Mesenchymal stem cell (in vitro differentiated cells and primary cell): ENCODE measurements around the gene HPGDS.

ENCODE experiments used
- DNase-seq: peaks from one replicate; pipeline ENCODE4 v3.0.0-alpha.2; 2013
- H2AFZ ChIP-seq: one replicate; pipeline ENCODE4 v1.6.1; 2013; ENCODE audit warnings: low read depth, mild to moderate bottlenecking, control low read depth, inconsistent platforms, low read length, moderate library complexity
- H2AK5ac ChIP-seq: 2 replicates; pipeline ENCODE4 v1.6.1; 2013; ENCODE audit warnings: low read length, moderate library complexity, mild to moderate bottlenecking, inconsistent platforms; ENCODE audit not compliant: severe bottlenecking
- H2BK120ac ChIP-seq: one replicate; pipeline ENCODE4 v1.6.1; 2013; ENCODE audit warnings: low read depth, mild to moderate bottlenecking, inconsistent platforms, low read length, moderate library complexity
- H2BK12ac ChIP-seq, 2 experiments: one replicate each; pipeline ENCODE4 v1.6.1; 2013; ENCODE audit warnings: inconsistent platforms in 2 of 2, low read length in 2 of 2, mild to moderate bottlenecking in 2 of 2, moderate library complexity in 2 of 2, control low read depth in 1 of 2
- H2BK15ac ChIP-seq: one replicate; pipeline ENCODE4 v1.6.1; 2013; ENCODE audit warnings: mild to moderate bottlenecking, low read depth, inconsistent platforms; ENCODE audit not compliant: poor library complexity, severe bottlenecking
- H2BK5ac ChIP-seq: 2 replicates; pipeline ENCODE4 v1.6.1; 2013; ENCODE audit warnings: low read depth, mild to moderate bottlenecking, low read length, control low read depth, inconsistent platforms; ENCODE audit not compliant: poor library complexity, severe bottlenecking
- H3K14ac ChIP-seq, 2 experiments: one replicate each; pipeline ENCODE4 v1.6.1; 2013; ENCODE audit warnings: inconsistent platforms in 2 of 2, low read length in 2 of 2, control low read depth in 1 of 2, mild to moderate bottlenecking in 1 of 2, moderate library complexity in 1 of 2
- H3K18ac ChIP-seq, 2 experiments: one replicate each; pipeline ENCODE4 v1.6.1; 2013; ENCODE audit warnings: inconsistent platforms in 2 of 2, low read length in 2 of 2, control low read depth in 1 of 2, low read depth in 1 of 2, mild to moderate bottlenecking in 1 of 2
- H3K23ac ChIP-seq, 2 experiments: one replicate each; pipeline ENCODE4 v1.6.1; 2013; ENCODE audit warnings: inconsistent platforms in 2 of 2, low read length in 2 of 2, mild to moderate bottlenecking in 2 of 2, moderate library complexity in 2 of 2, control low read depth in 1 of 2
- H3K27ac ChIP-seq: 2 replicates; pipeline ENCODE4 v1.5.1; 2013; ENCODE audit warnings: mild to moderate bottlenecking, moderate library complexity, low read length, control low read depth, inconsistent platforms; ENCODE audit not compliant: poor library complexity, severe bottlenecking
- H3K27me3 ChIP-seq, 2 experiments: 2 replicates each; pipeline versions ENCODE4 v1.6.1 to v1.7.0; 2013; ENCODE audit warnings: low read length in 2 of 2, mild to moderate bottlenecking in 2 of 2, moderate library complexity in 2 of 2, control low read depth in 1 of 2, inconsistent platforms in 1 of 2; ENCODE audit not compliant: control insufficient read depth in 1 of 2, insufficient read depth in 1 of 2
- H3K36me3 ChIP-seq, 2 experiments: 2 replicates each; pipeline versions ENCODE4 v1.6.1 to v1.7.0; 2013; ENCODE audit warnings: low read length in 2 of 2, control low read depth in 1 of 2, inconsistent platforms in 1 of 2, low read depth in 1 of 2, mild to moderate bottlenecking in 1 of 2; ENCODE audit not compliant: insufficient read depth in 2 of 2, control insufficient read depth in 1 of 2
- H3K4ac ChIP-seq, 2 experiments: one replicate each; pipeline ENCODE4 v1.6.1; 2013; ENCODE audit warnings: inconsistent platforms in 2 of 2, low read length in 2 of 2, mild to moderate bottlenecking in 2 of 2, moderate library complexity in 2 of 2, control low read depth in 1 of 2, low read depth in 1 of 2
- H3K4me1 ChIP-seq: 2 replicates; pipeline ENCODE4 v1.6.1; 2013; ENCODE audit warnings: low read depth, low read length, control low read depth; ENCODE audit not compliant: control insufficient read depth, insufficient read depth
- H3K4me2 ChIP-seq: 2 replicates; pipeline ENCODE4 v1.6.1; 2013; ENCODE audit warnings: low read length, mild to moderate bottlenecking, inconsistent platforms; ENCODE audit not compliant: poor library complexity, severe bottlenecking
- H3K4me3 ChIP-seq, 2 experiments: 2 replicates each; pipeline versions ENCODE4 v1.5.1 to v1.7.0; 2013; ENCODE audit warnings: low read length in 2 of 2, mild to moderate bottlenecking in 2 of 2, control low read depth in 1 of 2, low read depth in 1 of 2; ENCODE audit not compliant: insufficient read depth in 1 of 2
- H3K79me1 ChIP-seq: replicated peaks from 2 replicates; pipeline ENCODE4 v1.6.1; 2013; ENCODE audit warnings: mild to moderate bottlenecking, control low read depth, low read length, inconsistent platforms; ENCODE audit not compliant: poor library complexity, severe bottlenecking
- H3K9ac ChIP-seq: 2 replicates; pipeline ENCODE4 v1.7.0; 2013; ENCODE audit warnings: mild to moderate bottlenecking, low read length, moderate library complexity
- H3K9me3 ChIP-seq: 2 replicates; pipeline ENCODE4 v1.7.0; 2013; ENCODE audit warnings: mild to moderate bottlenecking, low read length; ENCODE audit not compliant: control insufficient read depth
- H4K8ac ChIP-seq: one replicate; pipeline ENCODE4 v1.6.1; 2013; ENCODE audit warnings: inconsistent platforms, mild to moderate bottlenecking, low read length, moderate library complexity
- H4K91ac ChIP-seq: one replicate; pipeline ENCODE4 v1.6.1; 2013; ENCODE audit warnings: mild to moderate bottlenecking, low read length, inconsistent platforms
- WGBS: methylation state at CpG from one replicate; pipeline ENCODE4 v1.1.7; 2013; ENCODE audit warnings: mixed read lengths; 5-methylcytosine and 5-hydroxymethylcytosine counted together

Gene HPGDS

GRCh38 chr4:94276204-94276603 is 66.4 kb downstream of the HPGDS start:
- Histone ChIP-seq H2AK5ac (no peak overlapping the region), H2BK5ac (no peak overlapping the region), H3K27me3 (no peaks in the 10 kb centered on the region), H3K36me3 (peaks cover 11 to 90% of the 10 kb centered on the region in 2 experiments), H3K14ac (no peak overlapping the region), H3K4me1 (no peaks in the 10 kb centered on the region), H3K4me2 (no peak overlapping the region), H3K4me3 (no peak overlapping the region), H3K4ac (no peak overlapping the region), H3K9ac (no peak overlapping the region), H3K18ac (no peak overlapping the region), H4K91ac (no peak overlapping the region), H2BK12ac (no peak overlapping the region), H3K27ac (no peak overlapping the region), H3K79me1 (peaks cover 8% of the 10 kb centered on the region), H2AFZ (no peak overlapping the region), H2BK15ac (no peak overlapping the region), H4K8ac (no peak overlapping the region), H2BK120ac (no peak overlapping the region), H3K23ac (no peak overlapping the region), H3K9me3 (no peaks in the 10 kb centered on the region)
- WGBS, result 100% methylated on average over 6 of the region's 7 CpGs
- no peak for DNase-seq

- DNase-seq, result no peak
- Histone ChIP-seq H3K4me3 (no peak overlapping the region), H3K36me3 (peaks cover 11 to 90% of the 10 kb centered on the region in 2 experiments), H3K9ac (peak overlapping the region; percentile 36), H4K91ac (no peak overlapping the region), H3K4ac (no peak overlapping the region), H2AK5ac (no peak overlapping the region), H4K8ac (no peak overlapping the region), H2BK120ac (no peak overlapping the region), H3K4me2 (no peak overlapping the region), H2AFZ (no peak overlapping the region), H3K9me3 (no peaks in the 10 kb centered on the region), H2BK12ac (no peak overlapping the region), H2BK5ac (no peak overlapping the region), H3K27ac (no peak overlapping the region), H3K79me1 (peaks cover 8% of the 10 kb centered on the region), H3K18ac (no peak overlapping the region), H2BK15ac (no peak overlapping the region), H3K27me3 (no peaks in the 10 kb centered on the region), H3K14ac (no peak overlapping the region), H3K4me1 (no peaks in the 10 kb centered on the region), H3K23ac (no peak overlapping the region)
- 93% methylated on average over 2 of the region's 3 CpGs for WGBS
Measured at GRCh38 chr4:94274912-94275311, 67.7 kb downstream of the HPGDS start.

- no peak overlapping the region for H3K18ac ChIP-seq
- no peak overlapping the region for H2BK15ac ChIP-seq
- H3K14ac ChIP-seq, result no peak overlapping the region
- no peak overlapping the region for H2BK5ac ChIP-seq
- no peak for DNase-seq
- no peak overlapping the region for H2BK120ac ChIP-seq
- H3K4me3 ChIP-seq, result no peak overlapping the region
- WGBS, result 50% methylated on average over 2 of the region's 2 CpGs
- H3K36me3 ChIP-seq, result peaks cover 8 to 82% of the 10 kb centered on the region in 2 experiments
- no peak overlapping the region for H2AK5ac ChIP-seq
- H3K9ac ChIP-seq, result no peak overlapping the region
- H3K4me1 ChIP-seq, result no peaks in the 10 kb centered on the region
- no peak overlapping the region for H4K8ac ChIP-seq
- no peak overlapping the region for H3K27ac ChIP-seq
- H3K9me3 ChIP-seq, result no peaks in the 10 kb centered on the region
- H2BK12ac ChIP-seq, result no peak overlapping the region
- peaks cover 11% of the 10 kb centered on the region for H3K79me1 ChIP-seq
- no peak overlapping the region for H3K23ac ChIP-seq
- no peaks in the 10 kb centered on the region for H3K27me3 ChIP-seq
- no peak overlapping the region for H4K91ac ChIP-seq
- H3K4me2 ChIP-seq, result no peak overlapping the region
- H2AFZ ChIP-seq, result no peak overlapping the region
- no peak overlapping the region for H3K4ac ChIP-seq
Measured at GRCh38 chr4:94271248-94271647, 71.4 kb downstream of the HPGDS start.

- H2BK15ac ChIP-seq, result no peak overlapping the region
- no peak overlapping the region for H3K9ac ChIP-seq
- no peak overlapping the region for H3K23ac ChIP-seq
- 95% methylated on average over 4 of the region's 4 CpGs for WGBS
- no peak overlapping the region for H3K18ac ChIP-seq
- peaks cover 10% of the 10 kb centered on the region for H3K79me1 ChIP-seq
- H3K4me1 ChIP-seq, result no peaks in the 10 kb centered on the region
- peaks cover 4 to 76% of the 10 kb centered on the region in 2 experiments for H3K36me3 ChIP-seq
- no peak overlapping the region for H2BK12ac ChIP-seq
- H2AK5ac ChIP-seq, result no peak overlapping the region
- H3K4ac ChIP-seq, result no peak overlapping the region
- H4K91ac ChIP-seq, result no peak overlapping the region
- H3K4me2 ChIP-seq, result no peak overlapping the region
- no peak overlapping the region for H3K27ac ChIP-seq
- no peak overlapping the region for H2BK5ac ChIP-seq
- H3K27me3 ChIP-seq, result no peaks in the 10 kb centered on the region
- H3K14ac ChIP-seq, result no peak overlapping the region
- no peak overlapping the region for H3K4me3 ChIP-seq
- no peaks in the 10 kb centered on the region for H3K9me3 ChIP-seq
- no peak for DNase-seq
- no peak overlapping the region for H2BK120ac ChIP-seq
- no peak overlapping the region for H2AFZ ChIP-seq
- no peak overlapping the region for H4K8ac ChIP-seq
Measured at GRCh38 chr4:94267037-94267436, 75.6 kb downstream of the HPGDS start.
